ENCODE measurements around the gene NFIC. TPM values are rescaled to one million over a fixed set of nuclear protein-coding genes. Genes with fewer than 3 reads are reported as not detected.
A peak's percentile ranks its signal among the peaks of the same experiment; 100 is the strongest.
"Not testable (repeated sequence)": the region's sequence is repeated elsewhere in the genome, so short reads cannot be mapped to it uniquely, and the experiment has no call there.

Gene NFIC
- total RNA-seq, 1 experiment from 2014 or later: 56.3 TPM

DNA sequence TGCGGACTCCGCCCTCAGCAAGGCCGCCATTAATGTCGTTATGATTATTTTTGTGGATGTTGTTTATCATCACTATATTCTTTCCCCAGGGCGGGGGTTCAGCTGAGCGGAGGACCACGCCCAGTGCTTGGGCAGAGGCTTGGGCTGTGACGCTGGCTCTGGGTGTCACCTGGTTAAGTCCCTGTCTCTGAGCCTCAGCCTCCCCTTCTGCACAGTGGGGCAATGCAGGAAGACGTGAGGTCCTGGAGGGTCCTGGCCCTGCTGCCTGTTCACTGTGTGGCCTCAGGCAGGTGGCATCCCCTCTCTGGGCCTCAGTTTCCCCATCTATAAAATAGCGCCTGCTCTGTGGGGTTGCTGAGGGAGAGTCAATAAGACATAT, 32.5 kb downstream of the NFIC start:
- no TSS peak for BruUV-seq (replicated peaks)
- intact Hi-C loops (cut with micrococcal nuclease; ENCODE audit: unreplicated experiment): no loop called here
- Mint-ChIP-seq H3K27ac (ENCODE audit: unreplicated experiment) (no peak overlapping the region), H3K36me3 (ENCODE audit: insufficient read depth, unreplicated experiment) (peaks cover 6% of the 10 kb centered on the region), H3K4me1 (ENCODE audit: low read depth, unreplicated experiment) (peaks cover 8% of the 10 kb centered on the region), H3K4me3 (ENCODE audit: low read depth, unreplicated experiment) (no peak overlapping the region), H3K9me3 (ENCODE audit: low read depth, unreplicated experiment) (no peaks in the 10 kb centered on the region), H3K27me3 (ENCODE audit: unreplicated experiment) (no peaks in the 10 kb centered on the region)
- CTCF ChIA-PET: no interaction called here
- no peak for DNase-seq
- TF ChIP-seq, protein P1, sequence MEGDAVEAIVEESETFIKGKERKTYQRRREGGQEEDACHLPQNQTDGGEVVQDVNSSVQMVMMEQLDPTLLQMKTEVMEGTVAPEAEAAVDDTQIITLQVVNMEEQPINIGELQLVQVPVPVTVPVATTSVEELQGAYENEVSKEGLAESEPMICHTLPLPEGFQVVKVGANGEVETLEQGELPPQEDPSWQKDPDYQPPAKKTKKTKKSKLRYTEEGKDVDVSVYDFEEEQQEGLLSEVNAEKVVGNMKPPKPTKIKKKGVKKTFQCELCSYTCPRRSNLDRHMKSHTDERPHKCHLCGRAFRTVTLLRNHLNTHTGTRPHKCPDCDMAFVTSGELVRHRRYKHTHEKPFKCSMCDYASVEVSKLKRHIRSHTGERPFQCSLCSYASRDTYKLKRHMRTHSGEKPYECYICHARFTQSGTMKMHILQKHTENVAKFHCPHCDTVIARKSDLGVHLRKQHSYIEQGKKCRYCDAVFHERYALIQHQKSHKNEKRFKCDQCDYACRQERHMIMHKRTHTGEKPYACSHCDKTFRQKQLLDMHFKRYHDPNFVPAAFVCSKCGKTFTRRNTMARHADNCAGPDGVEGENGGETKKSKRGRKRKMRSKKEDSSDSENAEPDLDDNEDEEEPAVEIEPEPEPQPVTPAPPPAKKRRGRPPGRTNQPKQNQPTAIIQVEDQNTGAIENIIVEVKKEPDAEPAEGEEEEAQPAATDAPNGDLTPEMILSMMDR (IDR thresholded peaks at IDR 0.05; ENCODE audit: unreplicated experiment): no peak

DNA sequence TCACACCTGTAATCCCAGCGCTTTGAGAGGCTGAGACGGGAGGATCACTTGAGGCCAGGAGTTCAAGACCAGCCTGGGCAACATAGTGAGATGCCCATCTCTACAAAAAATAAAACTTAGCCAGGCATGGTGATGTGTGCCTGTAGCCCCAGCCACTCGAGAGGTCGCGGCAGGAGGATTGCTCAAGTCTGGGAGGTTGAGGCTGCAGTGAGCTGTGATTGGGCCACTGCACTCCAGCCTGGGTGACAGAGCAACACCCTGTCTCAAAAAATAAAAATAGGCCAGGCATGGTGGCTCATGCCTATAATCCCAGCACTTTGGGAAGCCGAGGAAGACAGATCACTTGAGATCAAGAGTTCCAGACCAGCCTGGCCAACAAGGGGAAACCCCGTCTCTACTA, 32.9 kb downstream of the NFIC start:
- H3K4me1 Mint-ChIP-seq (ENCODE audit: low read depth, unreplicated experiment); H3K9me3 Mint-ChIP-seq (ENCODE audit: low read depth, unreplicated experiment); H3K27me3 Mint-ChIP-seq (ENCODE audit: unreplicated experiment); H3K36me3 Mint-ChIP-seq (ENCODE audit: insufficient read depth, unreplicated experiment); H3K4me3 Mint-ChIP-seq (ENCODE audit: low read depth, unreplicated experiment); CTCF ChIA-PET; BruUV-seq (replicated peaks); DNase-seq; intact Hi-C loops (cut with micrococcal nuclease; ENCODE audit: unreplicated experiment); H3K27ac Mint-ChIP-seq (ENCODE audit: unreplicated experiment): not testable (repeated sequence)

DNA sequence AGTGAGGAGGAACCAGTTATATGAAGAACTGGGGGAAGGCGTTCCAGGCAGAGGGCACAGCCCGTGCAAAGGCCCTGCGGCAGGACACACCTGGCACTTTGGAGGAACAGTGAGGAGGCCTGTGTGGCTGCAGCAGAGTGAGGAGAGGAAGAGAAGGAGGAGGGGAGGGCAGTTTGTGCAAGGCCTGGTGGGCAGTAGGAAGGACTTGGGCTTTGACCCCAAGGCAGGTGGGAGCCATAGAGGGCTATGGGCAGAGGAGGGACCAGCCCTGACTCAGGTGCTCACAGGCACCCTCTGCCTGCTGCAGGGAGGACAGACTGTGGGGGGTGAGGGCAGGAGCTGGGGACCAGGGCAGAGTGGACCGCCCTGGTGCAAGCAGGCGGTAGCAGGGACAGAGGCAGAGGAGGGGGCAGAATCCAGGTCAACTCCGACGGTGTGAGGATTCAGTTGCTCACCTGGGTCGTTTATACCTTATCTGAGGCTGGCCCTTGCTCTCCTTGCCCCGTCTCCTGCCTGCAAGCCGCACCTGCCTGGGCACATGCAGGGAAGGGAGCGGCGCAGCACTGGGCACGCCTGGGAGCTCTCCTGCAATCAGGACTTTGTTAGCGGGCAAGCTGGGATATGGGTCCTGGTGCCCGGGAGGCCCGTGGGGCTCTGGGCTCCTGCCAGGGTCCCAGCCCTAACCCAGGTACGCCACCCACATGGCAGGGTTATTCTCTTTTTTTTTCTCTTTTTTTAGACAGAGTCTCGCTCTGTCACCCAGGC, 34.8 kb downstream of the NFIC start:
- peaks cover 8% of the 10 kb centered on the region for H3K4me1 Mint-ChIP-seq (ENCODE audit: low read depth, unreplicated experiment)
- CTCF ChIA-PET: no interaction called here
- H3K4me3 Mint-ChIP-seq (ENCODE audit: low read depth, unreplicated experiment): no peak overlapping the region
- peak overlapping the region; percentile 58 for H3K27ac Mint-ChIP-seq (ENCODE audit: unreplicated experiment)
- peaks cover 6% of the 10 kb centered on the region for H3K36me3 Mint-ChIP-seq (ENCODE audit: insufficient read depth, unreplicated experiment)
- no peaks in the 10 kb centered on the region for H3K9me3 Mint-ChIP-seq (ENCODE audit: low read depth, unreplicated experiment)
- no peaks in the 10 kb centered on the region for H3K27me3 Mint-ChIP-seq (ENCODE audit: unreplicated experiment)
- intact Hi-C loops (cut with micrococcal nuclease; ENCODE audit: unreplicated experiment): no loop called here
- DNase-seq: no peak
- TF ChIP-seq, protein P1 (IDR thresholded peaks at IDR 0.05; ENCODE audit: unreplicated experiment): no peak
- no TSS peak for BruUV-seq (replicated peaks)

DNA sequence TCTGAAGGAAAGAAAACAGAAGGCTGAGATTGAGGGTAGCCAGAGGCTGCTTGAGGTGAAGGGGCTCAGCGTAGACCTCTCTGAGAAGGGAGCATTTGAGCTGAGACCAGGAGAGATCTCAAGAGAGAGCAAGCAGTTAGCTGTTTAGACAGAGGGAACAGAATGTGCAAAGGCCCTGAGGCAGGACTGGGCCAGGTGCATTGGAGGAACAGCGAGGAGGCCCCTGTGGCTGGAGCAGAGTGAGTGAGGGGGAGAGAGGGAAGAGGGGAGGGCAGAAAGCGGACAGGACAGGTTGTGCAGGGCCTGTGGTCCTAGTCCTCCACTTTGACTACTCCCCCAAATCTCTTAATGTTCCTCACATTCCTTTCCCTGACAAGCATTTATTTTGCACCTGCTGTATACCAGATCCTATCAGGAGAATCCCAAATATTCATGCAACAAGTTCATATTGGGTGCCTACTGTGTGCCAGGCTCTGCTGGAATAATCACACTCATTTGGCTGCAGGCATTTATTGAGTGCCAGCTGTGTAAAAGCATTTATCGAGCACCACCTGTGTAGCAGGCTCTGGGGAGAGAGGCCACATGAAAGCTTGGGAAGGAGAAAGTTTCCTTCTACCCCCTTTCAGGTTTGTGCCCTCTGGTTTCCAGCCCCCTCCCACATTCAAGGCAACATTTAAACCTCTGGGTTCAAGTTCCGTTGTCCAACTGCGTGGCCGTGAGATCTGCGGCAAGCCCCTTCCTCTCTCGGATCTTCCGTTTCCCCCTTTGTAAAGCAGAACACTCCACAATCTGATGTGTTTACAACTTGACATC, 36.5 kb downstream of the NFIC start:
- Mint-ChIP-seq H3K9me3 (ENCODE audit: low read depth, unreplicated experiment) (no peaks in the 10 kb centered on the region), H3K27me3 (ENCODE audit: unreplicated experiment) (no peaks in the 10 kb centered on the region), H3K27ac (ENCODE audit: unreplicated experiment) (no peak overlapping the region), H3K4me1 (ENCODE audit: low read depth, unreplicated experiment) (no peaks in the 10 kb centered on the region), H3K4me3 (ENCODE audit: low read depth, unreplicated experiment) (no peak overlapping the region), H3K36me3 (ENCODE audit: insufficient read depth, unreplicated experiment) (peaks cover 11% of the 10 kb centered on the region)
- no peak for DNase-seq
- TF ChIP-seq, protein P1 (IDR thresholded peaks at IDR 0.05; ENCODE audit: unreplicated experiment): no peak
- CTCF ChIA-PET: no interaction called here
- no TSS peak for BruUV-seq (replicated peaks)
- intact Hi-C loops (cut with micrococcal nuclease; ENCODE audit: unreplicated experiment): no loop called here

Data from Calu3 (cell line).